Mesothelial cell of epicardium (in vitro differentiated cells): ENCODE measurements around the gene DNER. TPM values are rescaled to one million over a fixed set of nuclear protein-coding genes. Genes with fewer than 3 reads are reported as not detected.

Source experiments
- DNase-seq, 2 experiments: peaks; one replicate each; pipeline ENCODE4 v3.0.0; 2021; ENCODE audit warnings: low spot score in 2 of 2; ENCODE audit not compliant: unreplicated experiment in 2 of 2
- H3K27ac Mint-ChIP-seq: 2 replicates; pipeline ENCODE4 v1.8.0; 2021; ENCODE audit warnings: mixed read lengths
- H3K27me3 Mint-ChIP-seq: 2 replicates; pipeline ENCODE4 v1.8.0; 2021; ENCODE audit warnings: low read depth, mixed read lengths
- H3K36me3 Mint-ChIP-seq: 2 replicates; pipeline ENCODE4 v1.8.0; 2021; ENCODE audit warnings: mixed read lengths
- H3K4me1 Mint-ChIP-seq: 2 replicates; pipeline ENCODE4 v1.8.0; 2021; ENCODE audit warnings: mixed read lengths
- H3K4me3 Mint-ChIP-seq: 2 replicates; pipeline ENCODE4 v1.8.0; 2021; ENCODE audit warnings: mild to moderate bottlenecking, moderate library complexity, mixed read lengths
- H3K9me3 Mint-ChIP-seq: 2 replicates; pipeline ENCODE4 v1.8.0; 2021; ENCODE audit warnings: mixed read lengths
- CTCF ChIP-seq: fragments of 200-600 bp; sonication (generic); IDR thresholded peaks from one replicate; pipeline ENCODE4 v1.5.0; 2021; ENCODE audit warnings: antibody characterized with exemption; ENCODE audit not compliant: unreplicated experiment
- total RNA-seq: library from RNA; stranded (reverse); gene quantifications from 3 replicates; pipeline ENCODE4 v1.2.1, GENCODE V29; 2021

DNER gene
- total RNA-seq, 1 donor from 2014 or later, result not detected

DNA sequence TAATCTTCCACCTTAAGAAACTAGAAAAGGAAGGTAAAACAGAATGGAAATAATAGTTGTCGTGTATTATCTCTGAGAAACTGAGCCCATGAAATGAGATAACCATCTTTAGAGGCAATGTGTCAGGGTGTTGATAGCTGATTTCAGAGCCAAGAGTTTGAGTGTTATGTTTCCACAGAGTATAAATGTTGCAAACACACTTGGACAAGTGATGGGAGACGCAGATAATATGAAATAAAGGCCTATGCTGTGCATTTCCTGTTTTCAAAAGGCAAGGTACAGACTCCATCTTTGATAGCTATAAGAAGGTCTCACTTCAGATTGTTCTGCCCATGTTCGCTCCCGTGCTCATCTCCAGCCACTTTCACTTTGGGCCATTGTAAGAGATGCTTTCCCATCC is 25.9 kb upstream of the DNER start:
- DNase-seq, result no peak
- H3K4me3 Mint-ChIP-seq, result no peak overlapping the region
- no peak overlapping the region for H3K27ac Mint-ChIP-seq
- H3K27me3 Mint-ChIP-seq, result no peaks in the 10 kb centered on the region
- H3K36me3 Mint-ChIP-seq, result peaks cover 2% of the 10 kb centered on the region
- H3K9me3 Mint-ChIP-seq, result peaks cover 48% of the 10 kb centered on the region
- H3K4me1 Mint-ChIP-seq, result no peaks in the 10 kb centered on the region
- no peak for TF ChIP-seq CTCF

DNA sequence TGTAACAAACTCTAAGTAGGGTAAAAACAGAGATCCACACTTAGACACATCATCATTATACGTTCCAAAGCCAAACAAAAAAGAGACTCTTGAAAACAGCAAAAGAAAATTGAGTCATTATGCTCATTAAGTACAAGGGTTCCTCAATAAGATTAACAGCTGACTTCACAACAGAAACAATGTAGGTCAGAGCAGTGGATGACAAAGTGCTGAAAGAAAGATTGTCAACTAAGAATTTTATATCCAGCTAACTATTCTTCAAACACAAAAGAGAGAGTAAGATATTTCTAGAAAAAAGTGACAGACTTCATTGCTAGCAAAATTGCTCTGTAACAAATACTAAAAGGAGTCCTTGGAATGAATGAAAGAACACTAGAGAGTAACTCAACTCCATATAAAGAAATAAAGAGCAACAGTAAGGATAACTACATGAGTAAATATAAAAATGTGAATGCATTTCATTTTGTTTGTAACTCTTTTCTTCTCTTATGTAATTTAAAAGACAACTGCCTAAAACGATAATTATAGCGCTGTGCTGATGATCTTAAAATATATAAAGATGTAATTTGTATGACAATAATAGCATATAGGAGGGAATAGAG is 23.8 kb upstream of the DNER start:
- Mint-ChIP-seq H3K9me3 (peaks cover 48% of the 10 kb centered on the region), H3K36me3 (peaks cover 2% of the 10 kb centered on the region), H3K27ac (no peak overlapping the region), H3K27me3 (no peaks in the 10 kb centered on the region), H3K4me3 (no peak overlapping the region), H3K4me1 (peaks cover 4% of the 10 kb centered on the region)
- DNase-seq, result no peak
- TF ChIP-seq CTCF, result no peak

- Mint-ChIP-seq H3K4me3 (no peak overlapping the region), H3K9me3 (peaks cover 27% of the 10 kb centered on the region), H3K27ac (no peak overlapping the region), H3K4me1 (peaks cover 4% of the 10 kb centered on the region), H3K27me3 (no peaks in the 10 kb centered on the region), H3K36me3 (peaks cover 2% of the 10 kb centered on the region)
- DNase-seq, result no peak
- TF ChIP-seq CTCF, result no peak
Measured at GRCh38 chr2:229734410-229734809, 20.1 kb upstream of the DNER start.

GRCh38 chr2:229733611-229734245 is 19.4 kb upstream of the DNER start:
- DNase-seq, result no peak
- Mint-ChIP-seq H3K4me1 (peaks cover 4% of the 10 kb centered on the region), H3K4me3 (no peak overlapping the region), H3K36me3 (peaks cover 2% of the 10 kb centered on the region), H3K27ac (no peak overlapping the region), H3K27me3 (no peaks in the 10 kb centered on the region), H3K9me3 (peaks cover 21% of the 10 kb centered on the region)
- no peak for TF ChIP-seq CTCF

GRCh38 chr2:229732897-229733296 is 18.5 kb upstream of the DNER start:
- Mint-ChIP-seq H3K9me3 (peaks cover 12% of the 10 kb centered on the region), H3K4me1 (peaks cover 4% of the 10 kb centered on the region), H3K36me3 (peaks cover under 1% of the 10 kb centered on the region), H3K27ac (no peak overlapping the region), H3K4me3 (no peak overlapping the region), H3K27me3 (no peaks in the 10 kb centered on the region)
- no peak for TF ChIP-seq CTCF
- no peak for DNase-seq
